IMR-90 (cell line): ENCODE results near the gene PLXNB3. TPM values are rescaled to one million over a fixed set of nuclear protein-coding genes. Genes with fewer than 3 reads are reported as not detected.

Experiments used
- ATAC-seq: fragments of 200-7000 bp; cut with Tn5 transposase; 2 replicates; pipeline ENCODE4 v1.9.1; 2020; ENCODE audit warnings: low read depth, mild to moderate bottlenecking, moderate library complexity
- BruUV-seq: library from RNA; stranded (reverse); fragments of 400-500 nt; replicated peaks from 2 replicates; lab custom pipeline; 2021; lab: Mats Ljungman, UMichigan
- CTCF ChIA-PET: fragments of 300-600 bp; formaldehyde crosslinking; extraction: SDS; loops from one replicate; lab custom pipeline; 2021; ENCODE audit warnings: antibody characterized with exemption; lab: Yijun Ruan, JAX
- POLR2A ChIA-PET: fragments of 300-600 bp; sonication (Branson Sonifier 250); formaldehyde crosslinking; loops from one replicate; lab custom pipeline; 2022; ENCODE audit warnings: antibody characterized with exemption; ENCODE audit not compliant: unreplicated experiment; lab: Charles Lee
- DNase-seq: peaks from one replicate; pipeline ENCODE4 v3.0.0; 2013
- H2AFZ ChIP-seq: replicated peaks from 2 replicates; pipeline ENCODE3; 2013; ENCODE audit warnings: low read length, mild to moderate bottlenecking; ENCODE audit not compliant: poor library complexity
- H2AK5ac ChIP-seq: 2 replicates; pipeline ENCODE4 v1.6.1; 2013; ENCODE audit warnings: low read depth, low read length, inconsistent platforms
- H2AK9ac ChIP-seq: replicated peaks from 2 replicates; pipeline ENCODE3; 2013; ENCODE audit warnings: mild to moderate bottlenecking, low read depth, low read length, moderate library complexity; ENCODE audit not compliant: poor library complexity
- H2BK120ac ChIP-seq: 2 replicates; pipeline ENCODE4 v1.6.1; 2013; ENCODE audit warnings: low read depth, low read length, inconsistent platforms
- H2BK15ac ChIP-seq: 3 replicates; pipeline ENCODE4 v1.6.1; 2013; ENCODE audit warnings: low read depth, low read length, inconsistent platforms
- H2BK20ac ChIP-seq: 2 replicates; pipeline ENCODE4 v1.6.1; 2013; ENCODE audit warnings: low read depth, mild to moderate bottlenecking, inconsistent platforms, low read length, moderate library complexity
- H2BK5ac ChIP-seq: 2 replicates; pipeline ENCODE4 v1.6.1; 2013; ENCODE audit warnings: mild to moderate bottlenecking, low read depth, low read length, inconsistent platforms; ENCODE audit not compliant: poor library complexity, severe bottlenecking
- H3K14ac ChIP-seq: replicated peaks from 2 replicates; pipeline ENCODE4 v1.6.1; 2013; ENCODE audit warnings: low read depth, low read length, inconsistent platforms
- H3K18ac ChIP-seq: 2 replicates; pipeline ENCODE4 v1.6.1; 2013; ENCODE audit warnings: low read depth, low read length, control low read depth
- H3K23ac ChIP-seq: 2 replicates; pipeline ENCODE4 v1.6.1; 2013; ENCODE audit warnings: low read depth, low read length, inconsistent platforms
- H3K27ac ChIP-seq: 2 replicates; pipeline ENCODE4 v1.5.1; 2013; ENCODE audit warnings: mild to moderate bottlenecking, control low read depth, low read length; ENCODE audit not compliant: insufficient read depth
- H3K27me3 ChIP-seq: 2 replicates; pipeline ENCODE4 v1.6.1; 2013; ENCODE audit warnings: low read length; ENCODE audit not compliant: control insufficient read depth, insufficient read depth
- H3K36me3 ChIP-seq: 2 replicates; pipeline ENCODE4 v1.6.1; 2013; ENCODE audit warnings: low read length, mixed read lengths; ENCODE audit not compliant: control insufficient read depth, insufficient read depth
- H3K4ac ChIP-seq: 2 replicates; pipeline ENCODE4 v1.6.1; 2013; ENCODE audit warnings: low read depth, low read length, inconsistent platforms
- H3K4me1 ChIP-seq: 2 replicates; pipeline ENCODE4 v1.6.1; 2013; ENCODE audit warnings: low read length, mixed read lengths; ENCODE audit not compliant: control insufficient read depth, insufficient read depth
- H3K4me2 ChIP-seq: 2 replicates; pipeline ENCODE4 v1.6.1; 2013; ENCODE audit warnings: low read depth, mild to moderate bottlenecking, control low read depth, low read length, moderate library complexity
- H3K4me3 ChIP-seq: 2 replicates; pipeline ENCODE4 v1.5.1; 2013; ENCODE audit warnings: low read depth, mild to moderate bottlenecking, control low read depth, low read length, moderate library complexity; ENCODE audit not compliant: insufficient read depth
- H3K56ac ChIP-seq: 2 replicates; pipeline ENCODE4 v1.6.1; 2013; ENCODE audit warnings: low read length, inconsistent platforms; ENCODE audit not compliant: insufficient read depth; ENCODE audit errors: extremely low read depth
- H3K79me1 ChIP-seq, 2 experiments: 2 replicates each; pipeline ENCODE4 v1.6.1; 2013; ENCODE audit warnings: low read length in 2 of 2, inconsistent platforms in 1 of 2, low read depth in 1 of 2
- H3K9ac ChIP-seq: 2 replicates; pipeline ENCODE4 v1.6.1; 2013; ENCODE audit warnings: low read depth, low read length, control low read depth
- H3K9me1 ChIP-seq: 2 replicates; pipeline ENCODE4 v1.6.1; 2013; ENCODE audit warnings: low read length, inconsistent platforms; ENCODE audit not compliant: insufficient read depth
- H3K9me3 ChIP-seq: 2 replicates; pipeline ENCODE4 v1.6.1; 2013; ENCODE audit warnings: low read length; ENCODE audit not compliant: control insufficient read depth, insufficient read depth
- H4K20me1 ChIP-seq: 2 replicates; pipeline ENCODE4 v1.6.1; 2013; ENCODE audit warnings: low read length, inconsistent platforms; ENCODE audit not compliant: insufficient read depth
- H4K5ac ChIP-seq: 2 replicates; pipeline ENCODE4 v1.6.1; 2013; ENCODE audit warnings: mild to moderate bottlenecking, low read depth, low read length, control low read depth
- H4K8ac ChIP-seq, 2 experiments: 2 replicates each; pipeline ENCODE4 v1.6.1; 2013; ENCODE audit warnings: low read depth in 2 of 2, low read length in 2 of 2, control low read depth in 1 of 2, inconsistent platforms in 1 of 2
- H4K91ac ChIP-seq: 2 replicates; pipeline ENCODE4 v1.6.1; 2013; ENCODE audit warnings: low read depth, low read length, inconsistent platforms; ENCODE audit not compliant: insufficient read depth
- BHLHE40 ChIP-seq: fragments of 150-350 bp; IDR thresholded peaks from 2 replicates; pipeline ENCODE4 v1.6.1; 2016; ENCODE audit warnings: mild to moderate bottlenecking, low read depth, low read length
- CTCF ChIP-seq: conservative IDR thresholded peaks from 2 replicates; pipeline ENCODE4 v1.5.1; 2012; ENCODE audit warnings: mild to moderate bottlenecking, low read depth, low read length, improper control_type of control experiment
- FOS ChIP-seq: fragments of 150-350 bp; IDR thresholded peaks from 2 replicates; pipeline ENCODE4 v1.6.1; 2016; ENCODE audit warnings: low read depth, low read length
- MAFK ChIP-seq: IDR thresholded peaks from 2 replicates; pipeline ENCODE4 v1.6.1; 2012; ENCODE audit warnings: low read depth, low read length, improper control_type of control experiment
- MXI1 ChIP-seq: IDR thresholded peaks from 2 replicates; pipeline ENCODE4 v1.6.1; 2012; ENCODE audit warnings: low read depth, mild to moderate bottlenecking, low read length, moderate library complexity, borderline replicate concordance
- RCOR1 ChIP-seq: IDR thresholded peaks from 2 replicates; pipeline ENCODE4 v1.6.1; 2012; ENCODE audit warnings: mild to moderate bottlenecking, low read length, improper control_type of control experiment; ENCODE audit not compliant: insufficient replicate concordance
- RFX5 ChIP-seq: IDR thresholded peaks from 2 replicates; pipeline ENCODE4 v1.8.0; 2012; ENCODE audit warnings: low read depth, mild to moderate bottlenecking, low read length, moderate library complexity
- USF2 ChIP-seq: fragments of 150-350 bp; IDR thresholded peaks from 2 replicates; pipeline ENCODE4 v1.6.1; 2017; ENCODE audit warnings: mild to moderate bottlenecking, antibody characterized with exemption, low read length, low read depth
- WGBS, 2 experiments: methylation state at CpG; one replicate each; pipeline versions ENCODE4 v1.1.5 to v1.1.7; 2013; ENCODE audit warnings: missing lambda C conversion rate in 2 of 2; ENCODE audit not compliant: insufficient read length in 1 of 2; ENCODE audit errors: extremely low coverage in 2 of 2; 5-methylcytosine and 5-hydroxymethylcytosine counted together
- dilution Hi-C: fragments of 300-500 bp; cut with HindIII; formaldehyde crosslinking; loops from one replicate; pipeline ENCODE4 v1.14.3; 2018; ENCODE audit warnings: low sequenced_read_pairs; ENCODE audit not compliant: unreplicated experiment
- in situ Hi-C: fragments of 300-500 bp; cut with MboI; formaldehyde crosslinking; loops from 3 replicates; pipeline ENCODE4 v1.14.3; 2019; ENCODE audit warnings: low sequenced_read_pairs, inconsistent platforms, mixed read lengths
- intact Hi-C: fragments of 100-400 bp; cut with micrococcal nuclease; formaldehyde crosslinking; loops from 2 replicates; pipeline ENCODE4 v1.10.0; 2022
- polyA plus RNA-seq, 3 experiments: library from polyadenylated mRNA; depleted of rRNA; stranded (reverse); fragments of >200 nt; gene quantifications; 2 replicates each; pipeline ENCODE4 v1.2.3, GENCODE V29; 2012; ENCODE audit warnings: low replicate concordance in 1 of 3
- total RNA-seq: library from RNA; depleted of rRNA; stranded (reverse); fragments of >200 nt; gene quantifications from 2 replicates; pipeline ENCODE4 v1.2.3, GENCODE V29; 2012
- TF ChIP-seq, protein P1 (sequence below): fragments of 150-350 bp; IDR thresholded peaks from 2 replicates; pipeline ENCODE4 v1.6.1; 2016; ENCODE audit warnings: low read depth, mild to moderate bottlenecking, low read length, moderate library complexity, borderline replicate concordance

Gene PLXNB3
- total and polyA plus RNA-seq, 2 of the 4 experiments (the other 2 are of a cell fraction) = 0.36 to 22.3 TPM

- no peak overlapping the region for H2BK20ac ChIP-seq
- H2BK15ac ChIP-seq = no peak overlapping the region
- no peak overlapping the region for H3K9ac ChIP-seq
- H3K18ac ChIP-seq = no peak overlapping the region
- H3K27me3 ChIP-seq = no peaks in the 10 kb centered on the region
- peaks cover 2% of the 10 kb centered on the region; the same call in 1 of the 2 replicates for H3K4me1 ChIP-seq
- H3K4me3 ChIP-seq = no peak overlapping the region
- intact Hi-C loops (loop anchor here (5.0 kb wide), 1 partner anchor 138 kb away; the partner anchor contains the start of gene ARHGAP4), in situ Hi-C loops (no loop called here), dilution Hi-C loops (no loop called here)
- no peak for DNase-seq
- no peak overlapping the region for H2AK9ac ChIP-seq
- no peak overlapping the region for H2BK120ac ChIP-seq
- CTCF ChIA-PET = no interaction called here
- H2AFZ ChIP-seq = no peak overlapping the region
- POLR2A ChIA-PET = no interaction called here
- no peak overlapping the region for H4K5ac ChIP-seq
- H2AK5ac ChIP-seq = no peak overlapping the region
- peaks cover 4 to 31% of the 10 kb centered on the region in 2 experiments for H3K79me1 ChIP-seq
- no peak overlapping the region for H3K23ac ChIP-seq
- H3K27ac ChIP-seq = no peak overlapping the region
- H3K9me3 ChIP-seq = no peaks in the 10 kb centered on the region; the same call in 1 of the 2 replicates
- peaks cover 18% of the 10 kb centered on the region; the same call in 1 of the 2 replicates for H3K36me3 ChIP-seq
- no peak overlapping the region for H3K4ac ChIP-seq
- H3K56ac ChIP-seq = no peak overlapping the region
- no peak overlapping the region for H3K4me2 ChIP-seq
- H4K20me1 ChIP-seq = 0 out of 2 replicates have a peak, but pooled peaks cover 6% of the 10 kb centered on the region
- H4K8ac ChIP-seq = no peak overlapping the region
- WGBS, 2 experiments = 100% methylated on average over 4 of the region's 12 CpGs; no CpG with 5 or more reads in 1 of the 2 experiments
- no peak for TF ChIP-seq CTCF
- no peak for TF ChIP-seq RFX5
- no peak for TF ChIP-seq FOS
- TF ChIP-seq BHLHE40 = no peak
- TF ChIP-seq, protein P1, sequence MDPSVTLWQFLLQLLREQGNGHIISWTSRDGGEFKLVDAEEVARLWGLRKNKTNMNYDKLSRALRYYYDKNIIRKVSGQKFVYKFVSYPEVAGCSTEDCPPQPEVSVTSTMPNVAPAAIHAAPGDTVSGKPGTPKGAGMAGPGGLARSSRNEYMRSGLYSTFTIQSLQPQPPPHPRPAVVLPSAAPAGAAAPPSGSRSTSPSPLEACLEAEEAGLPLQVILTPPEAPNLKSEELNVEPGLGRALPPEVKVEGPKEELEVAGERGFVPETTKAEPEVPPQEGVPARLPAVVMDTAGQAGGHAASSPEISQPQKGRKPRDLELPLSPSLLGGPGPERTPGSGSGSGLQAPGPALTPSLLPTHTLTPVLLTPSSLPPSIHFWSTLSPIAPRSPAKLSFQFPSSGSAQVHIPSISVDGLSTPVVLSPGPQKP = no peak
- no peak for TF ChIP-seq MAFK
- TF ChIP-seq USF2 = no peak
- no peak for TF ChIP-seq MXI1
- no peak for TF ChIP-seq RCOR1
- peaks cover 6% of the 10 kb centered on the region; the same call in 1 of the 2 replicates for H3K9me1 ChIP-seq
- no TSS peak for BruUV-seq
- H4K91ac ChIP-seq = no peak overlapping the region
- no peak overlapping the region for H3K14ac ChIP-seq
- no peak for ATAC-seq
- no peak overlapping the region for H2BK5ac ChIP-seq
Observed at GRCh38 chrX:153789654-153790053, 25.6 kb downstream of the PLXNB3 start.
